RWPE2 (cell line): ENCODE data around the gene GTF3C5.

Experiments used
- ATAC-seq: fragments of 200-7000 bp; cut with Tn5 transposase; 3 replicates; pipeline ENCODE4 v1.9.1; 2021; ENCODE audit warnings: low read depth
- DNase-seq: peaks from one replicate; pipeline ENCODE4 v3.0.0-alpha.2; 2020; ENCODE audit warnings: low spot score
- H3K27ac ChIP-seq: fragments of 450-650 bp; 2 replicates; pipeline ENCODE4 v1.5.1; 2017; ENCODE audit warnings: mild to moderate bottlenecking; ENCODE audit not compliant: poor library complexity, severe bottlenecking
- H3K27me3 ChIP-seq: fragments of 250-450 bp; sonication (Bioruptor Pico); 2 replicates; pipeline ENCODE4 v1.5.1; 2021; ENCODE audit warnings: mild to moderate bottlenecking, moderate library complexity; ENCODE audit not compliant: insufficient read depth, poor library complexity, severe bottlenecking
- H3K36me3 ChIP-seq: fragments of 250-450 bp; sonication (Bioruptor Pico); 2 replicates; pipeline ENCODE4 v1.5.1; 2020; ENCODE audit warnings: low read depth, mild to moderate bottlenecking, moderate library complexity
- H3K4me1 ChIP-seq: fragments of 250-450 bp; sonication (Bioruptor Pico); 2 replicates; pipeline ENCODE4 v1.5.1; 2021; ENCODE audit warnings: mild to moderate bottlenecking, moderate library complexity; ENCODE audit not compliant: insufficient read depth, poor library complexity, severe bottlenecking
- H3K4me3 ChIP-seq: fragments of 250-450 bp; sonication (Bioruptor Pico); 2 replicates; pipeline ENCODE4 v1.5.1; 2021; ENCODE audit warnings: mild to moderate bottlenecking, moderate library complexity; ENCODE audit not compliant: severe bottlenecking
- H3K9me3 ChIP-seq: fragments of 250-450 bp; sonication (Bioruptor Pico); 2 replicates; pipeline ENCODE4 v1.5.1; 2021; ENCODE audit warnings: mild to moderate bottlenecking, moderate library complexity; ENCODE audit not compliant: severe bottlenecking
- CTCF ChIP-seq: fragments of 450-650 bp; IDR thresholded peaks from one replicate; pipeline ENCODE4 v1.5.1; 2017; ENCODE audit warnings: mild to moderate bottlenecking, moderate library complexity; ENCODE audit not compliant: poor library complexity, severe bottlenecking

GTF3C5 gene

DNA sequence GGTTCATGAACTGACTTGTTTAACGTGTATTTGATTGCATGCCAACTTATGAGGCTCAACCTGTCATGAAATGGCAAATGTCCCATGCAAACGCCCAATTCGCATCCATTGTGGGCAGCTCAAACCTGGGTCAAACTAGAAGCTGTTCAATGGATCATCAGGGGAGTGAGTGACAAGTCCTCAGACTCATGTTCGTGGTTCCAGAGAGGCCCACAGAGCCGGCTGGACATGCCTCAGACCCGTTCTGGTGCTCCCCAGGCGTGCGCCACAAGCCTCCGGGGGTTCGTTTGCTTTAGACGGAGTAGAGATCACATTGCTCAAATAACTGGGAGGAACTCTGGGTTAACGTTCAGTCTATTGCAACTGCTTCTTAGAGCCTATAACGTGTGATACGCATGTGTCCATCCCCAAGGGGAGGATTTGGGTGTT is 37.3 kb upstream of the GTF3C5 start:
- Histone ChIP-seq H3K9me3 (no peaks in the 10 kb centered on the region), H3K4me3 (no peak overlapping the region), H3K27me3 (peaks cover 3% of the 10 kb centered on the region), H3K27ac (no peak overlapping the region), H3K4me1 (no peaks in the 10 kb centered on the region), H3K36me3 (no peaks in the 10 kb centered on the region)
- TF ChIP-seq CTCF = no peak
- no peak for DNase-seq
- ATAC-seq = no peak

DNA sequence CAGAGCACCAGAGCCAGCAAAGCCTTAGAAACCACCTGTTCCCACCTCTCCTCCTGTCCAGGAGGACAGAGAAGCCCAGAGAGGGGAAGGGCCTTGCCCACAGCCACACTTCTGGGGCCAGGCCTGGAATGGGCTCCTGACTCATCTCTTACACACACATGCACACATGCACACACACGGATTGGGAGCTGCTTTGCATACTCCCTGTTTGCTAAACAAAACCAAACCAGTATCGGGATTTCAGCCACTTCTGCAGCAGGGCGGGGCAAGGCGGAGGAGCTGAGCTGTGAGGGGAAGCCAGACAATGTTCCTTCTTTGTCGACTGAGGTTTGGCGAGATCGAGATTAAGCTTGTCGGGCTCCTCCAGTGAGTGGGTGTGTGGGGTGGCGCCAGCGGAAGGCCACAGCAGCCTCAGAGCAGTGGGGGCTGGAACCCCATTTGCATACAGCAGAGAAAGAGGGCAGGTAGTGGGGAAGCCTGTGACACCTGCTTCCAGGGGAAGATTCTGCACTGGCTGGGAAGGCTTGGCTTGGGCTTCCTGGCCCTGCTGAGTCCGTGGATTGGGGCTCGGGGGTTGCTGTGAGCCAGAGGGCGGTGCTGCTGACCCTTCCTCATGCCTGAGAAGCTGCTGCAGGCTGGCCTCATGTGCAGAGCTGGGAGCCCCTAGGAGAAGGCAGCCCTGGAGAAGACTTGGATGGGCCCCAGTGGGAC is 36.2 kb upstream of the GTF3C5 start:
- ATAC-seq = peak; percentile 72
- no peak for TF ChIP-seq CTCF
- Histone ChIP-seq H3K27ac (no peak overlapping the region), H3K27me3 (peaks cover 3% of the 10 kb centered on the region), H3K36me3 (no peaks in the 10 kb centered on the region), H3K9me3 (no peaks in the 10 kb centered on the region), H3K4me1 (no peaks in the 10 kb centered on the region), H3K4me3 (no peak overlapping the region)
- DNase-seq = no peak

DNA sequence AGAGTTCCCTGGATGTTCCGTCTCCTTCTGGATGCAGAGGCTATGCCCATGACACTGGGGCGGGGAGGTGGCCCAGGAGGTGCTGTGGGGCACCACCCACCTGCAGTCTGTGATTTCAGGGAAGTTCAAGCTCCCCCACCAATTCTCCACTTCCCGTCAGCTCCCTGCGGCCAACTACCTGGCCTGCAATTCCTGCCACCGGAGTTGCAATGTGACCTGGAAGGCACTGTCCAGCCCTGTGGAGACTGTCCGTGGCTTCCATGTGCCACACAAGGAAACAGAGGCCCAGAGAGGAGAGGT is 35.7 kb upstream of the GTF3C5 start:
- Histone ChIP-seq H3K4me1 (no peaks in the 10 kb centered on the region), H3K36me3 (no peaks in the 10 kb centered on the region), H3K27me3 (peaks cover 3% of the 10 kb centered on the region), H3K9me3 (no peaks in the 10 kb centered on the region), H3K27ac (no peak overlapping the region), H3K4me3 (no peak overlapping the region)
- no peak for ATAC-seq
- no peak for DNase-seq
- no peak for TF ChIP-seq CTCF

DNA sequence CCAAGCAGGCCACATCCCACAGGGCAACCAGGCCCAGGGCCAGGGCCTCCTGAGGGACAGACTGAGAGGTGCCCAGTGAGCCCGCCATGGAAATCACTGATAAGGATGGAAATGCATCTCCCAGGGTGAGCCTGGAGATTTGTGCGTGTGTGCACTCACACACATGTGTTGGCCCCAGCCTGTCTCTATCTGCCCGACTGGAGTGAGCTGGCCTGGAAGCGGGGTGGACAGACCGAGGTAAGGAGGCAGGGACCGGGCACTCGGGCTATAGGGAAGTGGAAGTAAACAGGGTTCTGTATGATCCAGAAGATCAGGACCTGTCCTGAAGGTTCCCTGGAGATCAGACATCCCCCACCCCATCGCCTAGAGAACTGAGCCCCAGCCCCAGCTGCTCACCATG is 34.9 kb upstream of the GTF3C5 start:
- no peaks in the 10 kb centered on the region for H3K36me3 ChIP-seq
- H3K4me1 ChIP-seq = no peaks in the 10 kb centered on the region
- TF ChIP-seq CTCF = no peak
- peaks cover 3% of the 10 kb centered on the region for H3K27me3 ChIP-seq
- DNase-seq (no peak), ATAC-seq (no peak)
- H3K9me3 ChIP-seq = no peaks in the 10 kb centered on the region
- no peak overlapping the region for H3K4me3 ChIP-seq
- H3K27ac ChIP-seq = no peak overlapping the region

DNA sequence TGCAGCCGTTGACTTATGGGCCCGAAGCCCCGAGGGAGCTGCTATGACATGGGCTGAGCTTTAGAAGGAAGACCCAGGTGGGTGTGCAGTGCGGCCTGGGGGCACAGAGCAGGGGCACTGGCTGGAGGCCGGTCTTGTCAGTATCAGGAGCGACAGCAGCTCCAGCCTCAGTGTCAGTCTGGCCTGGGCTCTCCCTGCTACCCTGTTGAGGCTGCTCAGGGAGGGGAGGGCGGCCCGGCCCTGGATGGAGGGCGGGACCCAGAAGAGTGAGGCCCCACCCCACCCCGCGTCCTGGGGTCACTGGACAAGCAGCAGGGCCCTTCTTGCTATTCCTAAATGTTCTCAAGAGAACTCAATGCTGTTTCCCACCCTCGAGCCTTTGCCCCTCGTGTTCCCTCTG is 34.3 kb upstream of the GTF3C5 start:
- Histone ChIP-seq H3K9me3 (no peaks in the 10 kb centered on the region), H3K4me3 (no peak overlapping the region), H3K27me3 (peaks cover 3% of the 10 kb centered on the region), H3K4me1 (no peaks in the 10 kb centered on the region), H3K27ac (no peak overlapping the region), H3K36me3 (no peaks in the 10 kb centered on the region)
- ATAC-seq = no peak
- TF ChIP-seq CTCF = no peak
- no peak for DNase-seq
